ENCODE results near the gene SLC15A4. TPM values are rescaled to one million over a fixed set of nuclear protein-coding genes. Genes with fewer than 3 reads are reported as not detected.

Gene SLC15A4
- polyA plus RNA-seq, 1 donor from 2014 or later, result 13.8 TPM

DNA sequence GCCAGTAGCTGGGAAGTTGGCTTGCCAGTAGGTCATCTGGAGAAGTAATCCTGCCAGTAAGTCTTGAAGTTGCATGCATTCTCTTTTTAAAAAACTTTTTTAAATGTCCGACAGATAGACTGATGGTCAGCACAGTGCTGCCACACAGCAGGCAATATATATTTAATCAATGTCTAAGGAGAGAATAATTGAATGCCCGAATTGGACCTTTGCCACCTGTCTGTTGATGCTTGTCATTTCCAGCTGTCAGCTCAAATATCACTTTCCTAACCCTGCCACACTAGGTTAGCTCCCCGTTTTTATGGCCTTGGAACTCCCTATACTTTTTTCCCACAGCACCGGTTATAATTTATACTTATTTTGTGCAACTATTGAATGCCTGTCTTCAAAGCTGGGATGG, 2.1 kb upstream of the SLC15A4 start:
- Mint-ChIP-seq H3K27me3 (peaks cover 2% of the 10 kb centered on the region), H3K4me1 (peaks cover 27 to 38% (median 32%) of the 10 kb centered on the region in 3 donors), H3K27ac (peak overlapping the region in 1 of 3 donors; percentile 29), H3K36me3 (no peaks in the 10 kb centered on the region), H3K9me3 (no peaks in the 10 kb centered on the region), H3K4me3 (peak overlapping the region in 3 of 4 donors; percentile 34 to 66 (median 57))

DNA sequence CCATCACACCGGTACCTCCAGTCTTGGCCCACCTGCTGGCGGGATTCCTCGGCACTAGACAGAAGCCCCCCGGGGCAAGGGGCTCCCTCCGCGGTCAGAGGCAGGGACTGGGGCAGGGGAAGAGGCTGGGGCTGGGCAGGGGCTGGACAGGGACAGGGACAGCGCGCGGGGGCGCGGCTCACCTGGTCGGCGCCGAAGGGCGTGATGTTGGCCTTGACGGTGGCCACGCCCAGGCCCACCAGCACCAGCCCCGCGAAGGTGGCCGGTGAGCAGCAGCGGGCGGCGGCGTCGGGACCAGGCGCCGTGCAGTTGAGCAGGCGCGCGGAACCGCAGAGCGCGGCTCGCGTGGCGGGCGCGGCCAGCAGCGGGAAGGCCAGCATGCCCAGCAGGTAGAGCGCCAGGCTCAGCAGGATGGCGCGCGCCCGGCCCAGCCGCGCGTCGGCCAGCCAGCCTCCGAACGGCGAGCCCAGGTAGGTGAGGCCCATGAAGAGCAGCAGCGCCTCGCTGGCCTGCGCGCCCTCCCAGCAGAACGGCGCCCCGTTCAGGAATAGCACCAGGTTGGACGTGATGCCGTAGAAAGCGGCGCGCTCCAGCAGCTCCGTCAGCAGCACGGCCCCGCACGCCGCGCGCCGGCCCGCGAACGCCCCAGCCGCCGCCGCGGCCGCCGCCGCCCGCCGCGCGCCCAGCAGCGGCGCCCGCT, 392 bp downstream of the SLC15A4 start:
- H3K4me1 Mint-ChIP-seq, result peaks cover 15 to 39% (median 29%) of the 10 kb centered on the region in 3 donors
- H3K27me3 Mint-ChIP-seq, result no peaks in the 10 kb centered on the region
- H3K4me3 Mint-ChIP-seq, result peak overlapping the region; percentile 87 to 96 (median 93)
- H3K9me3 Mint-ChIP-seq, result no peaks in the 10 kb centered on the region
- H3K27ac Mint-ChIP-seq, result peak overlapping the region; percentile 80 to 87 (median 85)
- no peaks in the 10 kb centered on the region for H3K36me3 Mint-ChIP-seq

DNA sequence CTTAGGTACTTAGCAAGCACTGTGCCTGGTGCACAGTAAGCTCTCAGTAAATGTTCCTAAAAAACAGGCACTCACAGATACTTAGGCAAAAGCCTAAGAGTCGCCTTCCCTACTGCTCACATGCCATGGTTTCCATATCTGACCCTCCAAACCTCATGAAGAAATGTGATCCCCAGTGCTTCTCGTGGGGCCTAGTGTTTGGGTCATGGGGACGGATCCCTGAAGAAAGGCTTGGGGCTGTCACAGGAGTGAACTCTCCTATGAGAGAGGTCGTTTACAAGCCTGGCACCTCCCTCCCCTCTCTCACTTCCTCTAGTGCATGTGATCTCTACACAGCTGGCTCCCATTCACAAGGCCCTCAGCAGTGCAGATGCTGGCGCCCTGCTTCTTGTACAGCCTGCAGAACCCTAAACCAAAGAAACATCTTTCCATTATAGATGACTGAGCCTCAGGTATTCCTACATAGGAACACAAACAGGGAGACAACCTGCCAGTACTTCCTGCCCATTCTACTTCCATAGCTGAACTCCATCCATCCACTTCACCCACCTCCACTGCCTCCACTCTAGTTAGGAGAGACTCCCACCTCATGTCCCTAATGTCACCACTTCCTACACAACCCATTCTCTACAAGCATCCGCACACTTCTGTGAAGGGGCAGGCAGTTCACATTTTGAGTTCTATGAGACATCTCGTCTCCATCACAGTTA, 2.9 kb downstream of the SLC15A4 start:
- H3K9me3 Mint-ChIP-seq, result no peaks in the 10 kb centered on the region
- peaks cover 29 to 61% (median 50%) of the 10 kb centered on the region in 3 donors for H3K4me1 Mint-ChIP-seq
- H3K36me3 Mint-ChIP-seq, result no peaks in the 10 kb centered on the region
- no peaks in the 10 kb centered on the region for H3K27me3 Mint-ChIP-seq
- peak overlapping the region; percentile 78 to 98 (median 95) for H3K27ac Mint-ChIP-seq
- peak overlapping the region; percentile 68 to 89 (median 86) for H3K4me3 Mint-ChIP-seq

DNA sequence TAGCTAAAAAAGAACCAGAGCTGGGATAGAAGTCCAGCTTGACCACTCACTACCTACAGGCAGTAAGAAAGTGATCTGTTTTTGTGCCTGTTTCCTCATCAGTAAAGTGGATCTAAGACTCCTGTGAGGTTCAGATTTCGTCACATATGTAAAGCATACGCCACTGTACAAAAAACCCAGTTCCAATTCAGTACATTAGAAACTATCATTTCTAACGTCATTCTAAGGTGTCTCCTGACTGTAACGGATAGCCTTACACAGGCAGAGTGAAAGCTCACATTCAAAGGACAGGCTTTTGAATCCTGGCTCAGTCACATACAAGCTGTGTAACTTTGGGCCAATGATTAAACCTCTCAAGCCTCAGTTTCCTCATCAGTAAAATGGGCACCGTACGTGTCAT, 3.5 kb downstream of the SLC15A4 start:
- Mint-ChIP-seq H3K4me1 (peaks cover 32 to 65% (median 55%) of the 10 kb centered on the region in 3 donors), H3K27ac (peak overlapping the region; percentile 78 to 98 (median 95)), H3K27me3 (no peaks in the 10 kb centered on the region), H3K4me3 (peak overlapping the region in 3 of 4 donors; percentile 68 to 89 (median 87)), H3K36me3 (no peaks in the 10 kb centered on the region), H3K9me3 (no peaks in the 10 kb centered on the region)

DNA sequence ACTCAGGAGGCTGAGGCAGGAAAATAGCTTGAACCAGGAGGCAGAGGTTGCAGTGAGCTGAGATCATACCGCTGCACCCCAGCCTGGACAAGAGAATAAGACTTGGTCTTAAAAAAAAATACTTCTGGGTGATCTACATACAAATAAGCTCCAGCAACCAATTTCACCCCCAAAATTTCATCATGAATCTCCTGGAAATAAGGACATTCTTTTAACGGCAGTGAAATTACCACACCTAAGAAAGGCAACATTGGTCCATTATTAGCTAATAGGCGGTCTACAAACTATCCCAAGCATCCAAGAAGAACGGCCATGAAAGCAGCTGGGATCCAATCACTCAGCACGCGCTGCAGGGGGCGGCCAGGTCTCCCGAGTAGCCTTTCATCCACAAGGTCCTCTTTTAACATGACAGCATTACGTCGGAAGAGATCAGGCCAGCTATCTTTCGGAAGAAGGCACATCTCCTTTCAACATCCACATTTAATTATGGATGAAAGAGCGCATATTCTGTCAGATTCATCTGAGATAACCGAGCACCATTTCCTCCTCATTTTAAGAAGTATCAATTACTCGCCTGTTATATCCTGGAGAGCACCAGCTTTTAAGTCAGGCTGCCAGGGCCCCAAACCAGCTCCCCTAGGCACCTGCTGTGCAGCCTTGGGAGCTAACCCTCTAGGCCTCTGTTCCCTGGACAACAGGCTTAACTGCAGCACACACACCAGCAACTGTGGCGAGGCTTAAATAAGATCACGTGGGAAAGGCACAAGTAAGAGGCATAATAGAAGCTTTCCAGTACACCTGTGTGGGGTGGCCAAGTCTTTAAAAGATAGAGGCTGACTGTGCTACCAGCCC, 4.2 kb downstream of the SLC15A4 start:
- Mint-ChIP-seq H3K9me3 (no peaks in the 10 kb centered on the region), H3K4me1 (peaks cover 38 to 66% (median 58%) of the 10 kb centered on the region in 3 donors), H3K36me3 (peaks cover under 1% of the 10 kb centered on the region), H3K4me3 (peak overlapping the region; percentile 30 to 80 (median 58)), H3K27ac (peak overlapping the region; percentile 78 to 98 (median 95)), H3K27me3 (no peaks in the 10 kb centered on the region)

DNA sequence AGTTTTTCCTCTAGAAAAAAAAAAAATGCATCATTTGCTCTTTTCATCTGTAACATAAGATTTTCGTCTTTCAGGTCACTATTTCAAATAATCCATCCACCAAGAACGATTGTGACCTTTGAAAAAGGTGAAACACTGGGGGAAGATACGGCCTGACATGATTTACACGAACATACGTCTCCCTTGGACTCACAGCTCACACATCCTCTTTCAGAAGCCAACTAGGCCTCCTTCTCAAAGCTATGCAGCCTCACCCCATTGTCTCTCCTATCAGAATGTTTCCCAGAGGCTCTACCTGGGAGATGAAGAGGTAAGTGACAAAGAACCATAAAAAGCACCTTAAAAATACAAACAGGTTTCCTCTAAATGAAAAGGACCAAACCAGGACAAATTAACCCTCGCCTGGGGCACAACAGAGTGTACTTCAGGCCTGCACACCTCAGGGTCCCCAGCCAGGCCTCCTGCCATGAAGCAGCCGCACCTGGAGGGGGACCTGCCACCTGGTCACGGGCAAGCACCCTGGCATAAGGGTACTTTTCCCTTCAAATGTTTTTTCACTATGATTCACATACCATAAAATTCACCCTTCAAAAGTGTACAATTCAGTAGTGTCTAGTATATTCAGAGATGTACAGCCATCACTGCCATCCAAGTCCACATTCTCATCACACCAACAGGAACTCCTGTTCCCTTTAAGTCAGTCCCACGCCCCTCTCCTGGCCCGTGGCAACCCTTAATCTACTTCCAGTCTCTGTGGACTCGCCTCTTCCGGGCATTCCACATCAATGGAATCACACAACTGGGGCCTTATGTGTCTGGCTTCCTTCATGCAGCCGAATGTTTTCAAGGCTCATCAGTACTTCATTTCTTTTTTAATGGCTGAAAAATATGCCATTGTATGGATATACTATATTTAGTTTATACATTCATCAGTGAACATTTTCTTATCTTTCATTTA, 5.4 kb downstream of the SLC15A4 start:
- Mint-ChIP-seq H3K36me3 (peaks cover 2% of the 10 kb centered on the region), H3K27me3 (no peaks in the 10 kb centered on the region), H3K9me3 (no peaks in the 10 kb centered on the region), H3K4me1 (peaks cover 48 to 72% (median 67%) of the 10 kb centered on the region in 3 donors), H3K4me3 (peak overlapping the region; percentile 51 to 85 (median 53)), H3K27ac (peak overlapping the region; percentile 72 to 98 (median 94))

DNA sequence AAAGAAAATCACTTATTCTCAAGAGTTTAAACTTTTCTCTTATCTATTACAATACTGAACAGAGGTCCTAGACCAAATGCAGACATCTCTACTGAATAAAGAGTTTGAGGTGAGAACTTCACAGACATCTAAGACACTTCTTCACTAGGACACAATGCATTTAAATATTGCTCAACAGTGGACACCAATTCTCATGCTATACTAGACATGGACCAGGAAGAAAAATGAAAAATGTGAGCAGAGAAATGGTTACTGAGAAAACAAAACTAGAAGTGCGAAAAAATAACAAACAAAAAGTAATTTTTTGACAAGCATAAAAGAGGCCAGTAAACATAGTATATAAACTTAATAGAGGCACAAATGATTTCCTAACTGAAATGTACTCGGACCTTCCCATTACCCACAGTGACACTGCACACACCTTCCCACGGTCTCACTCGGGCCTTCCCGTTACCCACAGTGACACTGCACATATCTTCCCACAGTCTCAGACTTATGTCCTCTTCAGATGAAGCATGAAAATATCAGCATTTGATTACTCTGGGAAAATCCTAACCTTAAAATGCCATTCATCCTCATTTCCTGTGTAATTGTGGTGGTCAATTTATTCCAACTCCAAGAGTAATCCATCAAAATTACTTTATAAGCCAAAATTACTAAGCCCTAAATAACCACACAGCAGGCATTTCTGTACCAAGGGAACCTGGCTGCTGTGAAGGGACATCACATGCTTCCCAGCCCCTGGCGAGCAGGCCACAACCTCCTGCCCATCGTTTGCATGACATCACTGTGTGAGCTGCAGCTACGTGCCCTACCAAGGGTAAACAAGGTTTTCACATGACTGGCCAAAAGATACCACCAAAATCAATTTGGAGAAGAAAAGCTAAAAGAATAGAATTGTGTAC, 6.4 kb downstream of the SLC15A4 start:
- Mint-ChIP-seq H3K36me3 (peaks cover 2% of the 10 kb centered on the region), H3K9me3 (no peaks in the 10 kb centered on the region), H3K27me3 (no peaks in the 10 kb centered on the region), H3K4me3 (peak overlapping the region; percentile 51 to 85 (median 66)), H3K27ac (peak overlapping the region; percentile 72 to 98 (median 94)), H3K4me1 (peaks cover 48 to 77% (median 71%) of the 10 kb centered on the region in 3 donors)

DNA sequence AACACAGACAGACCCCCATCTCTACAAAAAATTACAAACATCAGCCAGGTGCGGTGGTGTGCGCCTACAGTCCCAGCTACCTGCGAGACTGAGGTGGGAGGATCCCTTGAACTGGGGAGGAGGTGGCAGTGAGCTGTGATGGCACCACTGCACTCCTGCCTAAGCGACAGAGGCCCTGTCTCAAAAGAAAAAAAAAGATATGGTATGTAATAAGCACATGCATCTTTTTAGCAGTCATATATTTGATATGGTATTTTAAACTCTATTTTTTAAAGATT, 7.2 kb downstream of the SLC15A4 start:
- Mint-ChIP-seq H3K4me3 (peak overlapping the region in 2 of 4 donors; percentile 63 to 76), H3K9me3 (no peaks in the 10 kb centered on the region), H3K4me1 (peaks cover 48 to 74% (median 69%) of the 10 kb centered on the region in 3 donors), H3K27me3 (no peaks in the 10 kb centered on the region), H3K27ac (peak overlapping the region; percentile 46 to 98 (median 85)), H3K36me3 (peaks cover 2% of the 10 kb centered on the region)

DNA sequence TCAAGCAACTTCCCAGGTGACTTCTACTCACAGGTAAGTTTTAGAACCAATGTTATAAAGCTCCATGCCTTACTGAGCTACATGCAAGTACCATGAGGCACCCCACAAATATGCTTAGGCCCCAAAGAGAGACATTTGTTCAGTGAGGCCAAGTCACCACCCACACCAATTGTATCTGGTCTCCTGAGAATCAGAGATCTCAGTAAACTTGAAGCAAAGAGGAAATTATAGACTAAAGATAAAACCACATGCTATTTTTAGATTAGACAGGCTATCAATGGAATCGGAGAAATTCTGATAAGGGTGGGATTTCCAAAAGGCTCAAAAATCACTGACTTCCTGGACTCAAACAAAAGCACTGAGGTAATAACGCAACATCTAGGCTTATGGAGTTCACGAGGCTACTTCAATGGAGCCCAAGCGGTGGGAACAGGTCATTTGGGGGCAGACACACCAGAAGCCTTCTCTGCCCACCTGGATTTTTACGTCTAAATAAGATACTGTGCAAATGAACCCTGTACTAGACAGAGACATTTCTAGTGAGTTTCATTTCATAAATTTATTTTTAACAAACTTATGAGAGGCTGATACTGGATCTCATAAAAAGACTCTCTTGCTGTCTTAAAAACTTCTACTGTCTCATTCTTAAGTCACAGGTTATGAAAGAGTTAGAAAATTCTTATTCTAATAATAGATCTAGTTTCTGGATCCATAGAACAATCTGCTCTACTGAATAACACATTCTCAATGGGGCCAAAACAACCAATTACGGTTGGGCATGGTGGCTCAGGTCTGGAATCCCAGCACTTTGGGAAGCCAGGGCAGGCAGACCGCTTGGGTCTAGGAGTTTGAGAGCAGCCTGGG, 7.7 kb downstream of the SLC15A4 start:
- Mint-ChIP-seq H3K4me3 (peak overlapping the region in 3 of 4 donors; percentile 75 to 77 (median 76)), H3K9me3 (no peaks in the 10 kb centered on the region), H3K4me1 (peaks cover 52 to 72% (median 66%) of the 10 kb centered on the region in 3 donors), H3K27ac (peak overlapping the region; percentile 53 to 98 (median 85)), H3K36me3 (peaks cover 2% of the 10 kb centered on the region), H3K27me3 (no peaks in the 10 kb centered on the region)

DNA sequence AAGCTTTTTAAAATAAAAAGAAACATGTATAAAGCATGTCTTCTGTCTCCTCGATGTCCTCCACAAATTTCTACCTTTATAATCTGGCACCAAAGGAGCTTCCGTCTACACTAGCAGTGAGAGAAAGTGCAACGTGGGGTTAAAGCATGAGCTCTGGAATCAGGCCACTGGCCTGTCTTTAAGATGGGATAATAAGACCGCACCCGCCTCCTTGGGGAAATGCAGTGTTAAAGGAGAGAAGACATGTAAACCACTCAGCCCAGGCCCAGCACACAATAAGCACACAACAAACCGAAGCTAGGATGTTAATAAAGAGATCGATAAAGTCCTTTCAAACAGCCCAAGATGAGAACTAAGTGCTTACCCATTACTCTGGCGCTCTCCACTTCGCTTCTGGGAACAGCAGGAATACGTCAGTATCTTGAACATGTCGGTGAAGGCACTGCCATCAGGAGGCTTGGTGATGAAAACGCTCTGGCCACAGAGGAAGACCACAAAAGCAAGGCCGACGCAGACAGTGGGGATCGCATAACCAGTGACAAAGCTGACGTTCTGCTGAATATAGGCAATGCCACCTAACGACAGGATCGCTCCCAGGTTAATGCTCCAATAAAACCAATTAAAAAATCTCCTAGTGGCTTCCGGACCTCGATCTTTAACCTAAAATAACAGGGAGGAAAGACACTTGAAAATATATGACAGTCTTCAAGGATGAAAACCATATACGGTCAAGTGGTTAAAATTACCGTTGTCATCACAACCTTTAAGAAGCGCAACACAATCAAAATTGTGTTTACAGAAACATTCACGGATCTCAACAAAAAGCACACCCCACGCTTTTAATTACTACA, 9.1 kb downstream of the SLC15A4 start:
- Mint-ChIP-seq H3K36me3 (peaks cover 2% of the 10 kb centered on the region), H3K27ac (peak overlapping the region in 2 of 3 donors; percentile 36 to 91), H3K4me1 (peaks cover 60 to 71% (median 67%) of the 10 kb centered on the region in 3 donors), H3K27me3 (no peaks in the 10 kb centered on the region), H3K4me3 (peak overlapping the region in 1 of 4 donors; percentile 65), H3K9me3 (no peaks in the 10 kb centered on the region)

DNA sequence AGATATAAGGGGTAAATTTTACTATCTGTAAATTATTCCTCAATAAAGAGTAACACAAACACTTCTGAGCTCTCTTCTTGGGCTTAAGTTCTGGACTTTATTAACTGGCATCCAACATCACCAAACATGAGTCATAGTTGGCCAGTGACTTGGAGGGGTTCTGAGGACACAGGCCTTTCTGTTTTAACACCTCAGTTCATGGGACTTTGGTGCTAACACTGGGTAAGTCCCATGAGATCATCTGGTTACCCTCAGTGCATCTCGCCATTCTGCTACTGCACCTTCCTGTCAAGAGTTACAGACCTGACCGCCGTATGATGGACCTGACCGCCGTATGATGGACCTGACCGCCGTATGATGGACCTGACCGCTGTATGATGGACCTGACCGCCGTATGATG, 9.9 kb downstream of the SLC15A4 start:
- H3K4me1 Mint-ChIP-seq, result peaks cover 64 to 70% (median 65%) of the 10 kb centered on the region in 3 donors
- H3K27ac Mint-ChIP-seq, result peak overlapping the region in 2 of 3 donors; percentile 36 to 48
- peak overlapping the region in 1 of 4 donors; percentile 42 for H3K4me3 Mint-ChIP-seq
- H3K36me3 Mint-ChIP-seq, result peaks cover 2% of the 10 kb centered on the region
- no peaks in the 10 kb centered on the region for H3K27me3 Mint-ChIP-seq
- no peaks in the 10 kb centered on the region for H3K9me3 Mint-ChIP-seq

DNA sequence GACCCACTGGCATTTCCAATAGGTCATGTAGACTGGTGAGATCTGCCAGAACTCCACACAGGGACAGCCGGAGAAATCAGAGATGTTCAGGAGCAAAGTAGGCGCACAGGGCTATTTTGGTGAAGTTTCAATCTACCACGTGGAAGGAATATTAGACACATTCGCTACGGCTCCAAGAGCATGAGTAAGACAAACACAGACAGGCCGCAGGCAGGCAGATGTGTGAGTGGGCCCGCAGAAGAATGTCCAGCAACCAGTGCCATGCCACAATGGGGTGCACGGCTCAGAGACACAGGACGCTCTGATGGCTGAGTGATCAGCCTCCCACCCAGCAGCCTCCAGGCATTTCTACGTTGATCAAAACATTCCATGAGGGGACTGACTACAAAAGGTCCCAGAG, 10.4 kb downstream of the SLC15A4 start:
- H3K27ac Mint-ChIP-seq, result peak overlapping the region in 1 of 3 donors; percentile 36
- H3K4me3 Mint-ChIP-seq, result no peak overlapping the region
- peaks cover 64 to 66% (median 65%) of the 10 kb centered on the region in 3 donors for H3K4me1 Mint-ChIP-seq
- no peaks in the 10 kb centered on the region for H3K9me3 Mint-ChIP-seq
- no peaks in the 10 kb centered on the region for H3K27me3 Mint-ChIP-seq
- peaks cover 2% of the 10 kb centered on the region for H3K36me3 Mint-ChIP-seq

All from IgD-negative memory B cell (primary cell).